NCI-H1417 (cell line): Measurements from ENCODE around the gene ANKRD36C.
"Not testable (repeated sequence)": the region's sequence is repeated elsewhere in the genome, so short reads cannot be mapped to it uniquely, and the experiment has no call there.

ENCODE experiments used
- DNase-seq, 3 experiments: peaks; one replicate each; lab custom pipeline; 2025; lab: John Stamatoyannopoulos, UW

The ANKRD36C gene

GRCh38 chr2:95799147-95799889, 192.3 kb downstream of the ANKRD36C start:
- DNase-seq, result not testable (repeated sequence)

- DNase-seq, result not testable (repeated sequence)
These were observed 195.2 kb downstream of the ANKRD36C start for GRCh38 chr2:95796249-95797099.

GRCh38 chr2:95793970-95794369, 197.7 kb downstream of the ANKRD36C start:
- DNase-seq, result not testable (repeated sequence)

- DNase-seq, result not testable (repeated sequence)
These were observed 201.4 kb downstream of the ANKRD36C start for GRCh38 chr2:95790180-95790579.

GRCh38 chr2:95789385-95789784, 202.2 kb downstream of the ANKRD36C start:
- not testable (repeated sequence) for DNase-seq

GRCh38 chr2:95788642-95789041, 203.0 kb downstream of the ANKRD36C start:
- not testable (repeated sequence) for DNase-seq
